Effector memory CD8-positive, alpha-beta T cell (primary cell): ENCODE results near the gene MROH2A.
"Not testable (repeated sequence)": the region's sequence is repeated elsewhere in the genome, so short reads cannot be mapped to it uniquely, and the experiment has no call there.

Experiments
- ATAC-seq: fragments of 150-1000 bp; cut with Tn5 transposase; replicated peaks from 2 replicates; pipeline ENCODE4 v1.10.0; 2021; ENCODE audit warnings: mild to moderate bottlenecking, moderate library complexity
- DNase-seq, 3 experiments: peaks; one replicate each; pipeline ENCODE4 v3.0.0; 2021
- H3K27ac Mint-ChIP-seq, 2 donors: one replicate each; pipeline ENCODE4 v1.8.0; 2022; ENCODE audit warnings: mild to moderate bottlenecking in 2 of 2, mixed read lengths in 2 of 2, moderate library complexity in 2 of 2
- H3K27me3 Mint-ChIP-seq, 2 donors: one replicate each; pipeline ENCODE4 v1.8.0; 2022; ENCODE audit warnings: mixed read lengths in 2 of 2
- H3K36me3 Mint-ChIP-seq: one replicate; pipeline ENCODE4 v1.8.0; 2022; ENCODE audit warnings: mild to moderate bottlenecking, moderate library complexity, mixed read lengths; ENCODE audit not compliant: insufficient read depth
- H3K4me1 Mint-ChIP-seq, 2 donors: one replicate each; pipeline ENCODE4 v1.8.0; 2022; ENCODE audit warnings: low read depth in 2 of 2, mixed read lengths in 2 of 2
- H3K4me3 Mint-ChIP-seq, 2 donors: one replicate each; pipeline ENCODE4 v1.8.0; 2022; ENCODE audit warnings: mild to moderate bottlenecking in 2 of 2, mixed read lengths in 2 of 2, moderate library complexity in 2 of 2
- H3K9me3 Mint-ChIP-seq, 2 donors: one replicate each; pipeline ENCODE4 v1.8.0; 2022; ENCODE audit warnings: mixed read lengths in 2 of 2

Gene MROH2A

GRCh38 chr2:233856184-233856583 is 78.1 kb downstream of the MROH2A start:
- Mint-ChIP-seq H3K9me3 (no peaks in the 10 kb centered on the region), H3K27me3 (peaks cover 10 to 18% of the 10 kb centered on the region in 2 donors), H3K36me3 (peaks cover 7% of the 10 kb centered on the region), H3K4me1 (peaks cover 12 to 16% of the 10 kb centered on the region in 2 donors), H3K4me3 (no peak overlapping the region), H3K27ac (no peak overlapping the region)
- DNase-seq (no peak), ATAC-seq (no peak)

- H3K27me3 Mint-ChIP-seq, result peaks cover 10 to 12% of the 10 kb centered on the region in 2 donors
- no peaks in the 10 kb centered on the region for H3K9me3 Mint-ChIP-seq
- DNase-seq (peak; percentile 26 to 47 (median 41)), ATAC-seq (no peak)
- H3K36me3 Mint-ChIP-seq, result peaks cover 7% of the 10 kb centered on the region
- H3K4me3 Mint-ChIP-seq, result no peak overlapping the region
- peaks cover 9 to 16% of the 10 kb centered on the region in 2 donors for H3K4me1 Mint-ChIP-seq
- no peak overlapping the region for H3K27ac Mint-ChIP-seq
Observed at GRCh38 chr2:233857511-233858141, 79.5 kb downstream of the MROH2A start.

DNA sequence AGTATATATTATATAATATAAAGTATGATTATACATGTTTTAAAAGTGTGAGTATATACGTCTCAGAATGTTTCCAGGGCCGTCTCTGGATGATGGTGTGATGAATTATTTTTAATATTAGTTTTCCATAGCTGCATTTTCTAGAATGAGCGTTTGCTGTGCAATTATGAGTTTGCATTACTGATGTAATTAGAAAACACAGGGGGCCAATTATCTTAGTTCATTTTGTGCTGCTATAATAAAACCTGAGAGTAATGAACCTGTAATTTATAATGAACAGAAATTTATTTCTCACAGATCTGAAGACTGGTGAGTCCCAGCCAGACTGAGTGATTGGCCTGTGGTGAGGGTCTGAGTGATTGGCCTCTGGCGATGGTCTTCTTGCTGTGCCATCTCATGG is 80.2 kb downstream of the MROH2A start:
- H3K4me1 Mint-ChIP-seq, result peaks cover 8 to 16% of the 10 kb centered on the region in 2 donors
- H3K27ac Mint-ChIP-seq, result no peak overlapping the region
- peaks cover 10% of the 10 kb centered on the region in 2 donors for H3K27me3 Mint-ChIP-seq
- no peak for ATAC-seq
- H3K9me3 Mint-ChIP-seq, result no peaks in the 10 kb centered on the region
- no peak overlapping the region for H3K4me3 Mint-ChIP-seq
- DNase-seq, result no peak
- H3K36me3 Mint-ChIP-seq, result peaks cover 7% of the 10 kb centered on the region

DNA sequence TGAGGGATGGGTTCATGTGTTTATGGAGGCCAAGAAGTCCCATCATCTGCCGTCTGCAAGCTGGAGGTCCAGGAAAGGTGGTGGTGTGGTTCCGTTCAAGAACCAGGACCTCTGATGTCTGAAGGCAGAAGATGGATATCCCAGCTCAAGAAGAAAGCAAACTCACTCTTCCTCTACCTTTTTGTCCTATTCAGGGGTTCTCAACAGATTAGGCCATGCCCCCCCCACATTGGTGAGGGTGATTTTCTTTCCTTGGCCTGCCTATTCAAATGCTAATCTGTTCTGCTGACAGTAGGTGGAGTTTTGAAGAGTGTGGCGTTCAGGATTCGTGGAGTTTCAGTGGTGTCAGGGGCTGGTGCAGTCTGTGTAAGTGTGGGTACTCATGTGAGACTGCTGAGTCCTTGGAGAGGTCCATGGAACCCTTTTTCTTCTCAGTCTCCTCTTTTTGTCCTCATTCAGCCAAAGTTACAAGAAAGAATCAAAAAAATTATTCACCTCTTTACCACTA is 84.2 kb downstream of the MROH2A start:
- Mint-ChIP-seq H3K36me3 (no peaks in the 10 kb centered on the region), H3K27ac (no peak overlapping the region), H3K4me1 (peaks cover 0 to 2% of the 10 kb centered on the region in 2 donors), H3K4me3 (no peak overlapping the region), H3K27me3 (peaks cover 0 to 4% of the 10 kb centered on the region in 2 donors), H3K9me3 (no peaks in the 10 kb centered on the region)
- DNase-seq (no peak), ATAC-seq (no peak)

- Mint-ChIP-seq H3K27me3 (peaks cover 9 to 13% of the 10 kb centered on the region in 2 donors), H3K36me3 (peaks cover 3% of the 10 kb centered on the region), H3K4me3 (no peak overlapping the region), H3K9me3 (no peaks in the 10 kb centered on the region), H3K4me1 (peaks cover 4 to 7% of the 10 kb centered on the region in 2 donors), H3K27ac (no peak overlapping the region)
- no peak for ATAC-seq
- DNase-seq, result no peak
Observed at GRCh38 chr2:233865838-233866237, 87.7 kb downstream of the MROH2A start.

- DNase-seq, result no peak
- Mint-ChIP-seq H3K4me1 (peaks cover 4 to 7% of the 10 kb centered on the region in 2 donors), H3K27ac (no peak overlapping the region), H3K9me3 (no peaks in the 10 kb centered on the region), H3K4me3 (no peak overlapping the region), H3K27me3 (peaks cover 15 to 20% of the 10 kb centered on the region in 2 donors), H3K36me3 (peaks cover 3% of the 10 kb centered on the region)
- no peak for ATAC-seq
Observed at GRCh38 chr2:233866479-233866878, 88.3 kb downstream of the MROH2A start.

DNA sequence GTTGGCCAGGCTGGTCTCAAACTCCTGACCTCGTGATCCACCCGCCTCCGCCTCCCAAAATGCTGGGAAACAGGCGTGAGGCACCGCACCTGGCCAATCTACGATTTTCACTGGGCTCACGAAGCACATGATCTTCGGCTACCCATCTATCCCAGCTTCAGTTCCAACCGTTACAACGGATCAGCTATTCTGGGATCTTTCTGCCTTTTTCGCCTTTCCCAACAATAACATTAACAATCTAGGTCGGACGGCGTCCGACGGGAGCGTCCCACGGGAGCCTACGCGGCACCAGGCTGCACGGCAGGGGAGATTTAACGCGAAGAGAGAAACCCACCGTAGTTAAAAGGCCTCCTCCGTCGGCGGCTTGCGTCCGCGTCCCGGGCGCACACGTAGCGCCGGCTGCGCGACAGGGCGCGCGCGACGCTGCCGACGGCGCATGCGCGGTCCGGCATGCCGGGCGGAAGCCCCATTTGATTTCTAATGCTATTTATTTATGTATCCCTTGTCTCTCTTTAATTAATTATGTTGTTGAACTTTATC is 89.9 kb downstream of the MROH2A start, which contains the start of gene MSL3B:
MSL3B (minus strand) TSS at position 394 of the 540 bp plus-strand sequence.
- Mint-ChIP-seq H3K27me3 (peaks cover 28 to 33% of the 10 kb centered on the region in 2 donors), H3K9me3 (no peaks in the 10 kb centered on the region), H3K4me1 (peaks cover 4 to 7% of the 10 kb centered on the region in 2 donors), H3K4me3 (peak within 1 kb of the TSS; percentile 86 to 92), H3K36me3 (peaks cover 3% of the 10 kb centered on the region), H3K27ac (peak within 1 kb of the TSS; percentile 78 to 92)
- peak; percentile 80 for ATAC-seq
- peak; percentile 35 to 50 (median 47) for DNase-seq

- Mint-ChIP-seq H3K4me1 (peaks cover 4 to 7% of the 10 kb centered on the region in 2 donors), H3K36me3 (peaks cover 3% of the 10 kb centered on the region), H3K9me3 (no peaks in the 10 kb centered on the region), H3K4me3 (no peak overlapping the region), H3K27ac (no peak overlapping the region), H3K27me3 (peaks cover 51 to 64% of the 10 kb centered on the region in 2 donors)
- ATAC-seq (no peak), DNase-seq (no peak)
Observed at GRCh38 chr2:233871432-233871831, 93.3 kb downstream of the MROH2A start.

- not testable (repeated sequence) for H3K27ac Mint-ChIP-seq, H3K4me3 Mint-ChIP-seq, ATAC-seq, H3K9me3 Mint-ChIP-seq, DNase-seq, H3K36me3 Mint-ChIP-seq, H3K4me1 Mint-ChIP-seq
- H3K27me3 Mint-ChIP-seq, result peaks cover 54 to 71% of the 10 kb centered on the region in 2 donors
Observed at GRCh38 chr2:233872125-233872524, 94.0 kb downstream of the MROH2A start.

DNA sequence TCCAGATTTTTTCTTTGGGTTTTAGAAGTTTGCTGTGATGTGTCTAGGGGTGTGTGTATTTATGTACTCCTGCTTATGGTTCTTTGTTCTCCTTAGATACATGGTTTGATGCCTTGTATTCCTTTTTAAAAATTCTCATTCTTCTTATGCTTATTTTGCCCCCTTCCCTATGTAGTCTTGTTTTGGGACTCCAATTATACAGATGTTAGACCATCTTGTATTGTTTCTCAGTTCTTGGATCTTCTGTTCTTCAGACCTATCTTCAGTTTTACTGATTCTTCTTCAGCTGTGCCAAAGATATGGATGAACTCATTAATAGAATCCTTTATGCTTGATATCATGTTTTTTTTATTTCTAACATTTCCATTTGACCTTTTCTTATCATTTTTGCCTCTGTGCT is 104.2 kb downstream of the MROH2A start:
- Mint-ChIP-seq H3K4me3 (no peak overlapping the region), H3K4me1 (no peaks in the 10 kb centered on the region), H3K36me3 (peaks cover 5% of the 10 kb centered on the region), H3K9me3 (peaks cover 5 to 21% of the 10 kb centered on the region in 2 donors), H3K27ac (no peak overlapping the region), H3K27me3 (peaks cover 72 to 76% of the 10 kb centered on the region in 2 donors)
- no peak for DNase-seq
- no peak for ATAC-seq
